Ovary (tissue), 9 donors: ENCODE results near the gene CDH22. TPM values are rescaled to one million over a fixed set of nuclear protein-coding genes. Genes with fewer than 3 reads are reported as not detected.
A peak's percentile ranks its signal among the peaks of the same experiment; 100 is the strongest.

ENCODE experiments used
- DNase-seq, 5 donors: peaks; one replicate each; pipeline ENCODE4 v3.0.0-alpha.2; 2019 to 2020
- H3K27ac ChIP-seq, 2 donors: fragments of 200-600 bp; one replicate each; pipeline versions ENCODE4 v1.5.1 to v1.8.0; 2019 to 2022
- H3K27me3 ChIP-seq: fragments of 200-600 bp; one replicate; pipeline ENCODE4 v1.8.0; 2022
- H3K36me3 ChIP-seq: fragments of 200-600 bp; sonication (generic); one replicate; pipeline ENCODE4 v1.5.1; 2019
- H3K4me1 ChIP-seq: one replicate; pipeline ENCODE4 v1.8.1; 2013; ENCODE audit warnings: mild to moderate bottlenecking, moderate library complexity; ENCODE audit not compliant: insufficient read depth
- H3K4me3 ChIP-seq: fragments of 200-600 bp; sonication (generic); one replicate; pipeline ENCODE4 v1.5.1; 2017
- H3K9me3 ChIP-seq, 2 donors: fragments of 200-600 bp in 1 of 2; sonication (generic) in 1 of 2; one replicate each; pipeline versions ENCODE4 v1.5.1 to v1.8.1; 2013 to 2019; ENCODE audit warnings: mild to moderate bottlenecking in 1 of 2, moderate library complexity in 1 of 2
- CTCF ChIP-seq, 3 donors: fragments of 450-650 bp in 2 of 3; fragments of 200-600 bp in 1 of 3; IDR thresholded peaks; one replicate each; pipeline versions ENCODE4 v1.5.1 to v1.8.0; 2016 to 2022; ENCODE audit warnings: antibody characterized with exemption in 3 of 3, mild to moderate bottlenecking in 1 of 3
- EP300 ChIP-seq: sonication (generic); formaldehyde crosslinking; IDR thresholded peaks from one replicate; pipeline ENCODE4 v1.6.1; 2017; ENCODE audit warnings: antibody characterized with exemption
- POLR2A ChIP-seq: fragments of 450-650 bp; IDR thresholded peaks from one replicate; pipeline ENCODE4 v1.6.1; 2017; ENCODE audit warnings: antibody characterized with exemption, mild to moderate bottlenecking, moderate library complexity
- WGBS, 3 donors: extraction: QIAGEN DNeasy Blood & Tissue Kit in 1 of 3; methylation state at CpG; one replicate each; pipeline versions ENCODE4 v1.1.5 to v1.1.7; 2013 to 2017; 5-methylcytosine and 5-hydroxymethylcytosine counted together
- intact Hi-C, 4 donors: fragments of 100-400 bp; cut with DNase I; formaldehyde crosslinking; loops; one replicate each; pipeline versions ENCODE4 v1.11.0 to v1.15.1; 2022 to 2023
- polyA plus RNA-seq, 2 donors: library from polyadenylated mRNA; stranded (reverse); fragments of 200-250 nt in 1 of 2; fragments of 350-450 nt in 1 of 2; fragmentation: Illumina TruSeq in 1 of 2; extraction: RNeasy Lipid Tissue Mini Kit (QIAGEN cat#74804) in 1 of 2; gene quantifications; one replicate each; pipeline ENCODE4 v1.2.3, GENCODE V29; 2013 to 2014
- total RNA-seq, 7 donors: library from RNA; depleted of rRNA in 2 of 7; stranded (reverse); fragments of >200 nt in 2 of 7; fragmentation: NEBNext Ultra II Directional in 3 of 7; extraction: Animal tissue kit (Norgen Biotek cat#: 25700) in 3 of 7; gene quantifications; one replicate each; pipeline versions ENCODE4 v1.1.0 to v1.2.4, GENCODE V29; 2016 to 2023
- donor health status: DM: no; HTN: no; CAD: no; lungs with moderate emphysema.
- donor health status: DM: no; HTN: no; CAD: no.
- donor health status: Bipolar disorder and iron deficiency.
- donor health status: DM: yes; HTN: yes; CAD: no.
- donor health status: DM: no; HTN: no; CAD: no.
- donor health status: DM: yes; HTN: yes; CAD: no.

CDH22 gene
- total and polyA plus RNA-seq, 9 donors: 0.10 to 1.5 (median 0.36) TPM

GRCh38 chr20:46232539-46232938 lies 75.8 kb downstream of the CDH22 start:
- Histone ChIP-seq H3K27ac (no peak overlapping the region), H3K9me3 (no peaks in the 10 kb centered on the region), H3K4me1 (no peaks in the 10 kb centered on the region), H3K27me3 (no peaks in the 10 kb centered on the region), H3K36me3 (no peaks in the 10 kb centered on the region), H3K4me3 (no peak overlapping the region)
- 22 to 39% (median 25%) methylated on average over 4 of the region's 4 CpGs for WGBS, 3 donors
- TF ChIP-seq CTCF (IDR thresholded peaks at IDR 0.05) (no peak), POLR2A (no peak), EP300 (no peak)
- intact Hi-C loops: no loop called here
- DNase-seq: no peak

- DNase-seq: peak in 2 of 5 donors; percentile 35 to 70
- H3K27ac ChIP-seq: no peak overlapping the region
- H3K36me3 ChIP-seq: no peaks in the 10 kb centered on the region
- H3K4me1 ChIP-seq: no peaks in the 10 kb centered on the region
- H3K4me3 ChIP-seq: no peak overlapping the region
- no peaks in the 10 kb centered on the region for H3K27me3 ChIP-seq
- intact Hi-C loops: no loop called here
- TF ChIP-seq CTCF (IDR thresholded peaks at IDR 0.05) (no peak), POLR2A (no peak), EP300 (no peak)
- H3K9me3 ChIP-seq: no peaks in the 10 kb centered on the region
- WGBS, 3 donors: 2 to 5% (median 2%) methylated on average over 4 of the region's 4 CpGs
Observed at GRCh38 chr20:46230801-46231282, 77.5 kb downstream of the CDH22 start.

- DNase-seq: no peak
- WGBS, 3 donors: 76 to 87% (median 78%) methylated on average over 5 of the region's 5 CpGs
- no peak overlapping the region for H3K4me3 ChIP-seq
- no peaks in the 10 kb centered on the region for H3K9me3 ChIP-seq
- H3K27me3 ChIP-seq: no peaks in the 10 kb centered on the region
- TF ChIP-seq POLR2A: no peak
- TF ChIP-seq EP300: no peak
- TF ChIP-seq CTCF (IDR thresholded peaks at IDR 0.05): no peak
- intact Hi-C loops: no loop called here
- H3K4me1 ChIP-seq: no peaks in the 10 kb centered on the region
- H3K36me3 ChIP-seq: no peaks in the 10 kb centered on the region
- no peak overlapping the region for H3K27ac ChIP-seq
Observed at GRCh38 chr20:46230106-46230491, 78.2 kb downstream of the CDH22 start.

- WGBS, 3 donors: 43 to 51% (median 46%) methylated on average over 5 of the region's 5 CpGs
- Histone ChIP-seq H3K27me3 (no peaks in the 10 kb centered on the region), H3K9me3 (no peaks in the 10 kb centered on the region), H3K27ac (no peak overlapping the region), H3K4me1 (no peaks in the 10 kb centered on the region), H3K4me3 (no peak overlapping the region), H3K36me3 (no peaks in the 10 kb centered on the region)
- DNase-seq: no peak
- no peak for TF ChIP-seq EP300
- no peak for TF ChIP-seq CTCF (IDR thresholded peaks at IDR 0.05)
- no peak for TF ChIP-seq POLR2A
- intact Hi-C loops: no loop called here
Observed at GRCh38 chr20:46229478-46230105, 78.7 kb downstream of the CDH22 start.
